Fibroblast of skin of abdomen (primary cell): ENCODE results near the gene PRTN3.

Source experiments
- DNase-seq: peaks from one replicate; pipeline ENCODE4 v3.0.0-alpha.2; 2013

PRTN3 gene

GRCh38 chr19:803099-803561 lies 37.7 kb upstream of the PRTN3 start:
- no peak for DNase-seq

DNA sequence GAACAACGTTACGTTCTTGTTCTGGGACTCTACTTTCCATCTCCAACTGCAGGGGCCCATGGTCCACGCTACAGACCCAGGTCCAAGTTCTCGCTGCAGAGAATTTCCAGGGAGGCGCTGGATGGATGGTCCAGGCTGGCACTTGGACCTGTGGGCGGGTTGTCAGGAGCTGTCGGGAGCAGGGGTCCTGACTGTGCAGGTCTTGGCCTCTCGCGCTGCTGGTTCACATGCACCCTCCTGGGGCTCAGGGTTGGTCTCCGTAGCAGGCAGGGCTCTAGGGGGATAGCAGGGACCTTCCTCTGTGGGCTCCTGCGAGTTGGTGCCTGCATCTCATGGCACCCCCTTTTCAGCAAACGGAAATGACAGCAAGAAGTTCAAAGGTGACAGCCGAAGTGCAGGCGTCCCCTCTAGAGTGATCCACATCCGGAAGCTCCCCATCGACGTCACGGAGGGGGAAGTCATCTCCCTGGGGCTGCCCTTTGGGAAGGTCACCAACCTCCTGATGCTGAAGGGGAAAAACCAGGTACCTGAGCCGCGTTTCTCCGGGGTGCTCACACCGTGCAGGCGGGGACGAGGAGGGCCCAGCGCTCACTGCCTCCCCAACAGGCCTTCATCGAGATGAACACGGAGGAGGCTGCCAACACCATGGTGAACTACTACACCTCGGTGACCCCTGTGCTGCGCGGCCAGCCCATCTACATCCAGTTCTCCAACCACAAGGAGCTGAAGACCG lies 36.9 kb upstream of the PRTN3 start:
- DNase-seq = no peak

DNA sequence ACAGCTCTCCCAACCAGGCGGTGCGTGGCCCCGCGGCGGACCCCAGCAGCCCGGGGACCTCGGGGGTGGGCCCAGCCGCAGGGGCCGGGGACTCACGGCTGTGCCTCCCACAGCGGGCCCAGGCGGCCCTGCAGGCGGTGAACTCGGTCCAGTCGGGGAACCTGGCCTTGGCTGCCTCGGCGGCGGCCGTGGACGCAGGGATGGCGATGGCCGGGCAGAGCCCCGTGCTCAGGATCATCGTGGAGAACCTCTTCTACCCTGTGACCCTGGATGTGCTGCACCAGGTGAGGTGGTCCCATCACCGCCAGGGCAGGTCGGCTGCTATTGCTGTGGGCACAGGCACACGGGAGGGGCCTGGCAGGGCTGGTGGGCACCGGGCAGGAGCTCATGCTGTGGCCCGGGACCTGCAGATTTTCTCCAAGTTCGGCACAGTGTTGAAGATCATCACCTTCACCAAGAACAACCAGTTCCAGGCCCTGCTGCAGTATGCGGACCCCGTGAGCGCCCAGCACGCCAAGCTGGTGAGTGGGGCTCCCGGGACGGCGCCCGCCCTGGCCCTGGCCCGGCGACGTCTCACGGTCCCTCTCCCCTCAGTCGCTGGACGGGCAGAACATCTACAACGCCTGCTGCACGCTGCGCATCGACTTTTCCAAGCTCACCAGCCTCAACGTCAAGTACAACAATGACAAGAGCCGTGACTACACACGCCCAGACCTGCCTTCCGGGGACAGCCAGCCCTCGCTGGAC lies 36.2 kb upstream of the PRTN3 start:
- no peak for DNase-seq

- DNase-seq = no peak
Observed at GRCh38 chr19:805166-805551, 35.6 kb upstream of the PRTN3 start.

DNA sequence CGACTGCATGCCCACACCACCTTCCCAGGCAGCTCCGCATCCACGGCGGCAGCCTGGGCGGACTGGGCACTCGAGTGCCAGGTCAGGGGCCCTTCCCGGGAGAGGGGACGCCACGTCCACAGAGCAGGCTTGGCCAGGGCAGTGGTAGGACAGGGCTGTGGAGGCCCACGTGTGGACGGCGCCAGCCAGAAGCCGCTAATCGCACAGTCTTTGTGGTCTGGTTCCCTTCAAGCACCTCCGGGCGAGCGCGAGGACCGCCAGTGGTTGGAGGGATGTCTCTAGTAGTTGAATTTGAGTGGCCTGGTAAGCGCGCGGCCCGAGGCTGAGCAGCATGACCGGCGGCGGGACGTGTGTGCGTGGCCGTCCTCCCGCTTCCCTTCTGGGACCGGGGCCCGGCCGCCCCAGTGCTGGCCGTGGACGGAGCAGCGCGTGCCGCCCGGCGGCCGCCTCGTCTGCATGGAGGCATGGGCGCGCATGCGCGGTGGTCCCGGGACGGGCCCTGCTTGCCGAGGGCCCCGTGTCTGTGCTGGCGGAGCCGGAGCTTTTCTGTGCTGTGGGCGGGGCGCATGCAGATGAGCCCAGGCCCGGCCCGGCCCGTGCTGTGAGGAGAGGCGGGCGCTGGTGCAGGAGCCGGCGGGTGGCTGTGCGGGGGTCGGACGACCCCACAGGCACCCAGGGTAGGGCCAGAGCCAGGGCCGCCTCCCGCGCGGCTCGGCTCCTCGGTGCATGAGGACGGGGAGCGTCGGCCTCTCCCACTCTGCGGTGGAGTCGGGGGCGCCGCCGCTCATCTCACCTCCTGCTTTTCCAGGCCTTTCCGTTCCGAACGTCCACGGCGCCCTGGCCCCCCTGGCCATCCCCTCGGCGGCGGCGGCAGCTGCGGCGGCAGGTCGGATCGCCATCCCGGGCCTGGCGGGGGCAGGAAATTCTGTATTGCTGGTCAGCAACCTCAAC lies 34.9 kb upstream of the PRTN3 start:
- no peak for DNase-seq

GRCh38 chr19:806815-807421 lies 33.9 kb upstream of the PRTN3 start:
- DNase-seq = no peak

- no peak for DNase-seq
Observed at GRCh38 chr19:807627-808422, 33.0 kb upstream of the PRTN3 start.

DNA sequence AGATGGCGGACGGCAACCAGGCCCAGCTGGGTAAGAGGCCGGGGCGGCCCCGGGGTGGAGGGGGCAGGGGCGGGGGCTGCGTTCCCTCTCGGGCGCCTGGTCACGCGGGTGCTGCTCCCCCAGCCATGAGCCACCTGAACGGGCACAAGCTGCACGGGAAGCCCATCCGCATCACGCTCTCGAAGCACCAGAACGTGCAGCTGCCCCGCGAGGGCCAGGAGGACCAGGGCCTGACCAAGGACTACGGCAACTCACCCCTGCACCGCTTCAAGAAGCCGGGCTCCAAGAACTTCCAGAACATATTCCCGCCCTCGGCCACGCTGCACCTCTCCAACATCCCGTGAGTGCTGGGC lies 32.4 kb upstream of the PRTN3 start:
- no peak for DNase-seq

GRCh38 chr19:810077-810855 lies 30.5 kb upstream of the PRTN3 start:
- no peak for DNase-seq

DNA sequence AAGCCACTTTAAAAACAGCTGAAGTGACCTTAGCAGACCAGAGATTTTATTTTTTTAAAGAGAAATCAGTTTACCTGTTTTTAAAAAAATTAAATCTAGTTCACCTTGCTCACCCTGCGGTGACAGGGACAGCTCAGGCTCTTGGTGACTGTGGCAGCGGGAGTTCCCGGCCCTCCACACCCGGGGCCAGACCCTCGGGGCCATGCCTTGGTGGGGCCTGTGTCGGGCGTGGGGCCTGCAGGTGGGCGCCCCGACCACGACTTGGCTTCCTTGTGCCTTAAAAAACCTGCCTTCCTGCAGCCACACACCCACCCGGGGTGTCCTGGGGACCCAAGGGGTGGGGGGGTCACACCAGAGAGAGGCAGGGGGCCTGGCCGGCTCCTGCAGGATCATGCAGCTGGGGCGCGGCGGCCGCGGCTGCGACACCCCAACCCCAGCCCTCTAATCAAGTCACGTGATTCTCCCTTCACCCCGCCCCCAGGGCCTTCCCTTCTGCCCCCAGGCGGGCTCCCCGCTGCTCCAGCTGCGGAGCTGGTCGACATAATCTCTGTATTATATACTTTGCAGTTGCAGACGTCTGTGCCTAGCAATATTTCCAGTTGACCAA lies 29.8 kb upstream of the PRTN3 start:
- DNase-seq = no peak

- DNase-seq = no peak
Observed at GRCh38 chr19:811506-812048, 29.2 kb upstream of the PRTN3 start.

GRCh38 chr19:812049-812746 lies 28.6 kb upstream of the PRTN3 start:
- DNase-seq = no peak

GRCh38 chr19:812747-813218 lies 28.0 kb upstream of the PRTN3 start:
- no peak for DNase-seq

- no peak for DNase-seq
Observed at GRCh38 chr19:813219-814151, 27.3 kb upstream of the PRTN3 start.

- no peak for DNase-seq
Observed at GRCh38 chr19:814152-815078, 26.4 kb upstream of the PRTN3 start.

DNA sequence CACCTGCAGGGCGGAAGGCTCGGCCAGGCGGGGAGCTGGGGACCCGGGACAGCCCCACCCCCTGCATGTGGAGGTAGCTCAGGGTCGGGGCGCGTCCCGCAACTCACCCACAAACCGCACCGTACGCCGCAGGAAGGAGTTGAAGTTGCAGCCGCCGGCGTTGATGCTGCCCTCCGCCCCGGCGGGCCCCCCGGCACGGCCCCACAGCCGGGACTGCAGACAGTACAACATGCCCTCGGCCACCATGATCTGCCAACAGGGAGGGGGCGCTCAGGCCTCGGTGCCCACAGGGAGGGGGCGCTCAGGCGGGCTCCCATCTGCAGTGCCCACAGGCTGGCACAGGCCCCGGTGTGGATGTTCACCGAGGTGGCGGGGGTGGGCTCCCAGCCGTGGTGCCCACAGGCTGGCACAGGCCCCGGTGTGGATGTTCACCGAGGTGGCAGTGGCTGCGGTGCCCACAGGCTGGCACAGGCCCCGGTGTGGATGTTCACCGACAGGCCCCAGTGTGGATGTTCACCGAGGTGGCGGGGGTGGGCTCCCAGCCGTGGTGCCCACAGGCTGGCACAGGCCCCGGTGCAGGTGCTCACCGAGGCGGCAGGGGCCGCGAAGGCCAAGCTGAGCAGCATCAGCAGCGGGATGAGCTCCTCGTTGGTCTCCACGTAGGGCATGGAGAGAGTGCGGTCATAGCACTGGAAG lies 25.6 kb upstream of the PRTN3 start:
- DNase-seq = no peak
